Naive thymus-derived CD4-positive, alpha-beta T cell (primary cell): ENCODE measurements around the gene KCNK13. TPM values are rescaled to one million over a fixed set of nuclear protein-coding genes. Genes with fewer than 3 reads are reported as not detected.
A peak's percentile ranks its signal among the peaks of the same experiment; 100 is the strongest.
"Not testable (repeated sequence)": the region's sequence is repeated elsewhere in the genome, so short reads cannot be mapped to it uniquely, and the experiment has no call there.

Source experiments
- ATAC-seq: fragments of 150-1000 bp; cut with Tn5 transposase; 2 replicates; pipeline ENCODE4 v1.10.0; 2021; ENCODE audit warnings: mild to moderate bottlenecking, moderate library complexity
- CTCF ChIA-PET: fragments of 350-600 bp; sonication (Branson Sonifier 250); formaldehyde crosslinking; loops from one replicate; lab custom pipeline; 2021; ENCODE audit warnings: antibody characterized with exemption; lab: Charles Lee
- POLR2A ChIA-PET: fragments of 350-600 bp; sonication (Branson Sonifier 250); formaldehyde crosslinking; loops from one replicate; lab custom pipeline; 2021; ENCODE audit warnings: antibody characterized with exemption, inconsistent platforms; lab: Charles Lee
- DNase-seq, 9 donors: peaks; one replicate each; pipeline versions ENCODE4 v3.0.0 to v3.0.0-alpha.2; 2020 to 2022; ENCODE audit warnings: mixed read lengths in 1 of 9
- H3K27ac ChIP-seq: one replicate; pipeline ENCODE4 v1.7.0; 2013; ENCODE audit warnings: mild to moderate bottlenecking, low read depth, low read length, moderate library complexity
- H3K27me3 ChIP-seq, 2 donors: one replicate each; pipeline ENCODE4 v1.7.0; 2013; ENCODE audit warnings: low read length in 2 of 2, mild to moderate bottlenecking in 2 of 2, moderate library complexity in 2 of 2; ENCODE audit not compliant: control insufficient read depth in 2 of 2, insufficient read depth in 2 of 2
- H3K36me3 ChIP-seq, 3 experiments: 1 replicate in 2 of 3; 2 replicates in 1 of 3; pipeline ENCODE4 v1.7.0; 2013; ENCODE audit warnings: low read length in 3 of 3, mild to moderate bottlenecking in 3 of 3, moderate library complexity in 1 of 3; ENCODE audit not compliant: insufficient read depth in 3 of 3, control insufficient read depth in 2 of 3
- H3K4me1 ChIP-seq, 2 donors: one replicate each; pipeline ENCODE4 v1.7.0; 2013; ENCODE audit warnings: low read length in 2 of 2, mild to moderate bottlenecking in 2 of 2, moderate library complexity in 1 of 2; ENCODE audit not compliant: control insufficient read depth in 2 of 2, insufficient read depth in 2 of 2
- H3K4me3 ChIP-seq: 2 replicates; pipeline ENCODE4 v1.7.0; 2013; ENCODE audit warnings: mild to moderate bottlenecking, low read length
- H3K9me3 ChIP-seq, 3 experiments: 1 replicate in 2 of 3; 2 replicates in 1 of 3; pipeline ENCODE4 v1.7.0; 2013; ENCODE audit warnings: low read length in 3 of 3; ENCODE audit not compliant: control insufficient read depth in 2 of 3
- H3K27ac Mint-ChIP-seq, 9 donors: one replicate each; pipeline ENCODE4 v1.8.0; 2020 to 2022; ENCODE audit warnings: mixed read lengths in 9 of 9, mild to moderate bottlenecking in 8 of 9, moderate library complexity in 5 of 9, inconsistent platforms in 2 of 9
- H3K27me3 Mint-ChIP-seq, 5 donors: one replicate each; pipeline ENCODE4 v1.8.0; 2021 to 2022; ENCODE audit warnings: mixed read lengths in 5 of 5, mild to moderate bottlenecking in 1 of 5
- H3K36me3 Mint-ChIP-seq, 5 donors: one replicate each; pipeline ENCODE4 v1.8.0; 2020 to 2022; ENCODE audit warnings: mixed read lengths in 5 of 5, mild to moderate bottlenecking in 3 of 5, inconsistent platforms in 1 of 5
- H3K4me1 Mint-ChIP-seq, 7 donors: one replicate each; pipeline ENCODE4 v1.8.0; 2020 to 2022; ENCODE audit warnings: mixed read lengths in 7 of 7, mild to moderate bottlenecking in 3 of 7, inconsistent platforms in 1 of 7
- H3K4me3 Mint-ChIP-seq, 10 donors: one replicate each; pipeline ENCODE4 v1.8.0; 2020 to 2022; ENCODE audit warnings: mild to moderate bottlenecking in 10 of 10, mixed read lengths in 10 of 10, moderate library complexity in 6 of 10, inconsistent platforms in 2 of 10
- H3K9me3 Mint-ChIP-seq, 11 donors: one replicate each; pipeline ENCODE4 v1.8.0; 2020 to 2022; ENCODE audit warnings: mixed read lengths in 11 of 11, mild to moderate bottlenecking in 4 of 11, inconsistent platforms in 1 of 11, moderate library complexity in 1 of 11
- intact Hi-C, 2 donors: fragments of 100-400 bp; cut with micrococcal nuclease; formaldehyde crosslinking; loops; one replicate each; pipeline ENCODE4 v1.15.1; 2023
- polyA plus RNA-seq, 2 donors: library from polyadenylated mRNA; unstranded; fragments of 300-500 nt; fragmentation: Illumina TruSeq; gene quantifications; one replicate each; pipeline ENCODE4 v1.2.3, GENCODE V29; 2021
- total RNA-seq, 6 experiments: library from RNA in 5 of 6; stranded (reverse) in 5 of 6; gene quantifications; 1 replicate in 5 of 6; 2 replicates in 1 of 6; pipeline ENCODE4 v1.2.3 and lab custom pipeline; 2021 to 2026

KCNK13 gene
- total and polyA plus RNA-seq, 7 experiments from 2014 or later = 0.19 to 0.73 (median 0.27) TPM; not detected in 4

DNA sequence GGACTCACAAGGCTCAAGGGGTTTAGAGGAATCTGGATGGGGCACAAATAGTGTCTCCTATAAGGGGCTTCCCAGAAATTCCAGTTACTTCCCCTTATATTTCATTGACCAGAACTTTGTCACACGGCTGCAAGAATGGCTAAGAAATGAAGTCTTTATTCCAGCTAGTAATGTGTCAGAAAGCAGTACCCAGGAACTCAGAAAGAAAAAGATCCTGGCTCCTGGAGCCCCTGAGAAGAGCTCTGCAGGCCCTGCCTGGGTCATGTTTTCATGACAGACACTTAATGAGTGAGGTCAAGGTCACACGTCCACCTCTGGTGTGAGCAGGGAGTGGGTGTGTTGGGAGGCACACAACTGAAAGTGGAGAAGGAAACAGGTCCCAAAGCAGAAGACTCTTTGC, 17.8 kb downstream of the KCNK13 start:
- H3K27me3 Mint-ChIP-seq = peaks cover 35 to 62% (median 47%) of the 10 kb centered on the region in 5 donors

DNA sequence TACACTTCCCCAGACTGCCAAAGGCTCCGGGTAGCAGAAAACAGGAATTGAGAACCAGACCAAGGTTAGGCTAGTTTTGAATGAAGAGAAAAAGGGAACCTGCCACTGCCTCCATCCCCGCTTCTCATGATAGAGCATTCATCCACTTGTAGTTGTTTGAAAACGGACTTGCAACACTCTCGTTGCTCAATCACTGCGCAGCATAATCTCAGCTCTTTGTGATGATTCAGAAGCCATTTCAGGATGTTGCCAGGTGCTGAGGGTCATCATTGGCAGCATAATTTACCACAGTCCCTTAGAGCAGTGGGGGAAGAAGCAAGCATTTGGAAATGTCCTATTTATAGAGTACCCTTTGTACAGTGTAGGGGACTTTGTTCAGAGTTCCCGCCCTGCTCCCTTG, 25.6 kb downstream of the KCNK13 start:
- Histone ChIP-seq H3K9me3 (no peaks in the 10 kb centered on the region), H3K27me3 (no peaks in the 10 kb centered on the region), H3K36me3 (no peaks in the 10 kb centered on the region), H3K4me3 (no peak overlapping the region), H3K27ac (no peak overlapping the region), H3K4me1 (no peaks in the 10 kb centered on the region)
- ChIA-PET POLR2A (no interaction called here), CTCF (no interaction called here)
- Mint-ChIP-seq H3K27me3 (peaks cover 14 to 37% (median 21%) of the 10 kb centered on the region in 5 donors), H3K36me3 (peaks cover 0 to 12% (median 0%) of the 10 kb centered on the region in 5 donors), H3K27ac (no peak overlapping the region), H3K9me3 (peaks cover 0 to 6% (median 0%) of the 10 kb centered on the region in 11 donors), H3K4me1 (no peaks in the 10 kb centered on the region), H3K4me3 (no peak overlapping the region)
- intact Hi-C loops = no loop called here
- peak; percentile 89 for ATAC-seq
- DNase-seq = no peak

More for the DNA sequence above, 17.8 kb downstream of the KCNK13 start:
- no peak overlapping the region for H3K27ac Mint-ChIP-seq
- ChIA-PET CTCF (no interaction called here), POLR2A (no interaction called here)
- no peak overlapping the region for H3K4me3 ChIP-seq
- peaks cover 0 to 5% (median 0%) of the 10 kb centered on the region in 5 donors for H3K36me3 Mint-ChIP-seq
- no peaks in the 10 kb centered on the region for H3K27me3 ChIP-seq
- H3K4me1 Mint-ChIP-seq = no peaks in the 10 kb centered on the region
- H3K36me3 ChIP-seq = no peaks in the 10 kb centered on the region
- no peak overlapping the region for H3K4me3 Mint-ChIP-seq
- DNase-seq (no peak), ATAC-seq (no peak)
- H3K9me3 ChIP-seq = no peaks in the 10 kb centered on the region
- H3K4me1 ChIP-seq = no peaks in the 10 kb centered on the region
- no peak overlapping the region for H3K27ac ChIP-seq
- intact Hi-C loops = no loop called here
- H3K9me3 Mint-ChIP-seq = peaks cover 0 to 4% (median 0%) of the 10 kb centered on the region in 11 donors

DNA sequence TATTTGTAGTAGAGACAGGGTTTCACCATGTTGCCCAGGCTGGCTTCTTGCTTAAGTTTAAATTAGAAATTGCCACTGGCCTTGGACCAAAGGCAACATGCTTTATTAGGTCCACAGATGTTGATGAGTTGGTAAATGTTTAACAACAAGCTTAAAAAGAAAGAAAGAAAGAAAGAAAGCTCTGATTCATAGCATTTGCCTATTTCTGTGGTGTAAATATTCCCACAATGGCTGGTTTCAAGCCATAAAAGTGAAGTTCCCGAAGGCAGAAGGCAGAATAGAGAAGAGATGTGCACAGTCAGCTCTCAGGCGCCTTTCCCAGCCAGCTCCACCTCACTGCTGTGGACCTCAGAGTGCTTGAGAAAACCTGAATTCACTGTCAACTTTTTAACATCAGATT, 26.4 kb downstream of the KCNK13 start:
- Histone ChIP-seq H3K27ac (no peak overlapping the region), H3K4me3 (no peak overlapping the region), H3K9me3 (no peaks in the 10 kb centered on the region), H3K4me1 (no peaks in the 10 kb centered on the region), H3K27me3 (no peaks in the 10 kb centered on the region), H3K36me3 (no peaks in the 10 kb centered on the region)
- ATAC-seq (no peak), DNase-seq (no peak)
- H3K4me1 Mint-ChIP-seq = peaks cover 0 to 3% (median 0%) of the 10 kb centered on the region in 7 donors
- H3K9me3 Mint-ChIP-seq = peaks cover 0 to 7% (median 1%) of the 10 kb centered on the region in 11 donors
- no peak overlapping the region for H3K4me3 Mint-ChIP-seq
- peaks cover 0 to 12% (median 0%) of the 10 kb centered on the region in 5 donors for H3K36me3 Mint-ChIP-seq
- intact Hi-C loops = no loop called here
- ChIA-PET CTCF (no interaction called here), POLR2A (no interaction called here)
- no peak overlapping the region for H3K27ac Mint-ChIP-seq
- H3K27me3 Mint-ChIP-seq = peaks cover 15 to 38% (median 21%) of the 10 kb centered on the region in 5 donors

DNA sequence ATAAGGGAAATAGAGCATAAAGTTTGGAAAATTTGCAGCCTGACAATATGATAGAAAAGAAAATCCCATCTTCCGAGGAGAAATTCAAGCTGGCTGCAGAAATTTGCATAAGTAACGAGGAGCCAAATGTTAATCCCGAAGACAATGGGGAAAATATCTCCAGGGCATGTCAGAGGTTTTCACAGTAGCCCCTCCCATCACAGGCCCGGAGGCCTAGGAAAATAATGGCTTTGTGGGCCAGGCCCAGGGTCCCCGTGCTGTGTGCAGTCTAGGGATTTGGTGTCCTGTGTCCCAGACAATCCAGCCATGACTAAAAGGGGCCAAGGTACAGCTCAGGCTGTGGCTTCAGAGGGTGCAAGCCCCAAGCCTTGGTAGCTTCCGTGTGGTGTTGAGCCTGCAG, 27.7 kb downstream of the KCNK13 start:
- H3K27ac Mint-ChIP-seq, H3K27me3 ChIP-seq, H3K9me3 ChIP-seq, H3K4me3 Mint-ChIP-seq, intact Hi-C loops, H3K36me3 ChIP-seq, DNase-seq, ATAC-seq, H3K4me1 ChIP-seq, POLR2A ChIA-PET, H3K4me3 ChIP-seq, H3K9me3 Mint-ChIP-seq, H3K27ac ChIP-seq: not testable (repeated sequence)
- peaks cover 7 to 42% (median 19%) of the 10 kb centered on the region in 5 donors for H3K27me3 Mint-ChIP-seq
- CTCF ChIA-PET = interaction anchor here (0.6 kb wide), 1 partner anchor 432 kb away, joined by 10 read pairs; no protein-coding TSS in a partner anchor
- H3K36me3 Mint-ChIP-seq = peaks cover 0 to 18% (median 0%) of the 10 kb centered on the region in 5 donors
- H3K4me1 Mint-ChIP-seq = peaks cover 0 to 16% (median 0%) of the 10 kb centered on the region in 7 donors

DNA sequence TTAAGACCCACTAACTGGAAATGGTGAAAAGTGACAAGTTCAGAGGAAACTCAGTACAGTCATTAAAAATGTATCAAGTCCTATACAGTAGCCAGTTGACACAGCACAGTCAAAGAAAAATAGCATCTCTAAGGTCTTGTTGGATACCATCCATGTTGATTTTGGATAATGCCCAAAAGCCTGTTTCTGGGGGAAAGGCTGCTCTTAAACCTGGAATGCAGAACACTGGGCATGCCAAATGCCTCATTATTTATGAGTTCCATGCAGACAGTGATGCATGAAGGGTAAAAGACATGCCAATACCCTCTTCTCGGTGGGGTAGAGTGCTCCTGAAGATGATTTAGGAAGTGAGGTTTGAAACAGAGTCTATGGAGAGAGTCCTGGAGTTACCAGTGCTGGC, 29.6 kb downstream of the KCNK13 start:
- Histone ChIP-seq H3K4me1 (no peaks in the 10 kb centered on the region), H3K36me3 (no peaks in the 10 kb centered on the region), H3K4me3 (no peak overlapping the region), H3K9me3 (no peaks in the 10 kb centered on the region), H3K27ac (no peak overlapping the region), H3K27me3 (no peaks in the 10 kb centered on the region)
- peaks cover 0 to 16% (median 0%) of the 10 kb centered on the region in 7 donors for H3K4me1 Mint-ChIP-seq
- ChIA-PET POLR2A (no interaction called here), CTCF (no interaction called here)
- peaks cover 4 to 51% (median 24%) of the 10 kb centered on the region in 5 donors for H3K27me3 Mint-ChIP-seq
- H3K4me3 Mint-ChIP-seq = no peak overlapping the region
- peaks cover 0 to 9% (median 1%) of the 10 kb centered on the region in 11 donors for H3K9me3 Mint-ChIP-seq
- no peak for ATAC-seq
- peaks cover 0 to 21% (median 0%) of the 10 kb centered on the region in 5 donors for H3K36me3 Mint-ChIP-seq
- intact Hi-C loops = no loop called here
- no peak overlapping the region for H3K27ac Mint-ChIP-seq
- no peak for DNase-seq

DNA sequence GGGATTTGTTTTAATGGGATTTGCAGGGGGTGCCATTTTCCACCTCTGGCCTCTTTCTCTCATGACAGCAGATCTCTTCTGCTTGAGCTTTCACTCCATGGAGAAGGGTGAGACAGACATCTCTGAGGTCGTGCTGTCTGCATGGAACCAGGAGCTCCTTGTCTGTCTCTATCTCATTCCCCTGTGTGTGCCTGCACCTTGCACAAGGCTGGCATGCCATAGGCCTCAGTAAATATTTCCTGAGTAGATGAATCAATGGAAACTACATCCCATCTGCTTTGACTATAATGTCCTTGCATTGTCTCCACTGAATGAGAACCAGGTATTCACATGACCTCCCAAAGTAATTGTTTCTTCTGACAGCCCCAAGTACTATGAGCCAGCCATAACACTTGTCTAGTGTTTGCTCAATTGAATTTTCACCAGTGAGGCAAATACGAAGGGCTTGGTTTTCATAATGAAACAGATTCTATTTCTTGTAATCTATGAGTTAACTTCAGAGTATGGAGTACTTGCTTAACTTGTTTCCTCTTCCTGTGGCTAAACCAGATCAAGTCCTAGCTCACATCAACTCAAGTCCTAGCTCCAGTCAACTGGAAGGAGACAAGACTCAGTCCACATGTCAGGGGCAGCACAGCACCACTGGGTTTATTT, 32.3 kb downstream of the KCNK13 start:
- ChIA-PET CTCF (no interaction called here), POLR2A (no interaction called here)
- no peak overlapping the region for H3K4me3 ChIP-seq
- no peaks in the 10 kb centered on the region for H3K9me3 ChIP-seq
- peak; percentile 61 for ATAC-seq
- no peak overlapping the region for H3K27ac ChIP-seq
- H3K4me1 ChIP-seq = no peaks in the 10 kb centered on the region
- peak overlapping the region in 1 of 10 donors; percentile 76 for H3K4me3 Mint-ChIP-seq
- peak overlapping the region in 1 of 9 donors; percentile 86 for H3K27ac Mint-ChIP-seq
- H3K9me3 Mint-ChIP-seq = peaks cover 0 to 9% (median 1%) of the 10 kb centered on the region in 11 donors
- intact Hi-C loops = loop anchor here in 1 of 2 donors (2.0 kb wide), 1 partner anchor 33 kb away; the partner anchor contains the start of gene KCNK13
- H3K4me1 Mint-ChIP-seq = peaks cover 0 to 16% (median 0%) of the 10 kb centered on the region in 7 donors
- DNase-seq = no peak
- no peaks in the 10 kb centered on the region for H3K27me3 ChIP-seq
- no peaks in the 10 kb centered on the region for H3K36me3 ChIP-seq
- H3K27me3 Mint-ChIP-seq = peaks cover 0 to 39% (median 20%) of the 10 kb centered on the region in 5 donors
- H3K36me3 Mint-ChIP-seq = peaks cover 0 to 19% (median 0%) of the 10 kb centered on the region in 5 donors
